HG03103 (cell line): ENCODE data around the gene GPHN.
"Not testable (repeated sequence)": the region's sequence is repeated elsewhere in the genome, so short reads cannot be mapped to it uniquely, and the experiment has no call there.

Experiments
- ATAC-seq: cut with Tn5 transposase; IDR thresholded peaks from one replicate; pipeline ENCODE4 v1.9.1; 2021; ENCODE audit warnings: low read depth; ENCODE audit not compliant: unreplicated experiment

Gene GPHN

GRCh38 chr14:66498311-66498710 lies 9.6 kb upstream of the GPHN start:
- no peak for ATAC-seq

DNA sequence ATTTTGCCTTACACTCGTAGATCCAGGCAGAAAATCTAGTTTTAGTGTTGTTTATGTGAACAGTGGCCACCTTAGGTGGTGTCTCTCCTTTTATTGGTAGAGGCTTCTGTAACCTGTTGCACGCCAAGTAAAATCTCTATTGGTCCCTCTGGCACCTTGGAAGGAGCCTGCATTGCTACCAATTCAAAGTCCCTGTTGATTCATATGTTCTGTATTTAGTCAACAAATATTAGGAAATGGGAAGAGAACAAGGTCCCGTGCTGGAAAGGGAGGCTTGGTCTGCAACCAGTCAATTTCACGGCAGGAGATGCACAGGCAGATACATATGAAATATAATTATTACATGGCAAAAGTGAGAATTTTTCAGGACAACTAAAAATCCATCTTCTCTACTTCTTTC lies 6.4 kb upstream of the GPHN start:
- ATAC-seq = no peak

DNA sequence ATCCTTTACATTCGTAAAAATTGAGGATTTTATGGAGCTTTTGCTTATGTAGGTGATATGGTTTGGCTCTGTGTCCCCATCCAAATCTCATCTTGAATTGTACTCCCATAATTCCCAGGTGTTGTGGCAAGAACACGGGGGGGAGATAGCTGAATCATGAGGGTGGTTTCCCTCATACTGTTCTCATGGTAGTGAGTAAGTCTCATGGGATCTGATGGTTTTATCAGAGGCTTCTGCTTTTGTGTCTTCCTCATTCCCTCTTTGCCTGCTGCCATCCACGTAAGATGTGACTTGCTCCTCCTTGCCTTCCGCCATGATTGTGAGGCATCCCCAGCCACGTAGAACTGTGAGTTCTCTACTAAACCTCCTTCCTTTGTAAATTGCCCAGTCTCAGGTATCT lies 5.1 kb upstream of the GPHN start:
- not testable (repeated sequence) for ATAC-seq

DNA sequence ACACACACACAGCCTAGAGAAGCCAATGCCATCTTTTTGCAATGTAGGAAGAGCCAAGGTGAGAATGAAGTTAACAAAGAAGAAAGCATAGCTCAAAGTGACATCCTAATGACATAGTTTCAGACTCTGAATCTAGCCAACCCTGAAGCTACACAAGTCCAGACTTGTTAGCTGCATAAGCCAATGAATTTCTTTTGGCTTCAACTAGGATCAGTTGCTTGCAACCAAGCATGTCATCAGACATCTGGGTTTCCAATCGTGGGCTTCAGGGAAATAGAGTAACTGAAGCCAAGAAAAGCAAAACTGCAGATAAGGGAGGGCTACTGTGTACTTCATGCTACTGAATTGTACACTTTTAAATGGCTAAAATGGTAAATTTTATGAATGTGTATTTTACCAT lies 4.4 kb upstream of the GPHN start:
- no peak for ATAC-seq

GRCh38 chr14:66507181-66507721 lies 696 bp upstream of the GPHN start:
- peak; percentile 10 for ATAC-seq

- no peak for ATAC-seq
These were observed 549 bp downstream of the GPHN start for GRCh38 chr14:66508547-66508845.

- no peak for ATAC-seq
These were observed 1.1 kb downstream of the GPHN start for GRCh38 chr14:66508846-66509621.

DNA sequence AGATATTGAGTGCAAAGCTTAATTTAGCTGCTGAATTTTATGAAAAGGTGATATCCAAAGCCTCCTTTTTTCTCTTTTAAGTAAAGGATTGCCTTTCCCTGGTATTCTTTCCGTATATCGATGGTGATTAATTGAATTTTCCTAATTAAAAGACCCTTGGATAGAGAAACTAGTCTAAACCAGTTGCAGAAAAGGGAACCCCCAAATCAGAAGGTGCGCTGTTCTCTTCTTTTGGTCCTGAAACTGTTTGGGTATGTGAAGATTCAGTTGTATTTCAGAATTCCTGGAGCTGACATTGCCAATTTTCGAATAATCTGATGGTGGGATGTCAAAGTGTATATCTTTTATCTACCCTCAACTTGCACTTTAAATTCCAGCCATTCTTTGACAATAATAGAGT lies 1.9 kb downstream of the GPHN start:
- no peak for ATAC-seq

DNA sequence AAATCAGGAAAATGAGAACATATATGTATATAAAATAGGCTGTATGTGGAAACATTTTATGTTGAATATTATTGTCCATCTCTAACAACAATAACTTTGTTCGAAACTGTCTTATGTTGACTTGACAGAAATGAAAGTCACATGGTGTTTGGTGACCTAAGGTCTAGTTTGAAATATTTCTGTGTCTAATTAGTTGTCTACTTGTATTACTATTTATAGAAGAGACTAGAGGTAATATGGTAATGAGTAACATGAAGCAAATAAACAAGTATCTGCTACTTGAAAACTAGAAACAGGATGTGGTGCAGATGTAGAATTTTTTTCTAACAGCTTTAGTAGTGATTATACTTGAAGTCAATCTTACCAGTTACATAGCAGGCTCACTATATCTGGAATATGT lies 3.9 kb downstream of the GPHN start:
- no peak for ATAC-seq

- ATAC-seq = no peak
These were observed 6.3 kb downstream of the GPHN start for GRCh38 chr14:66514213-66514612.

- no peak for ATAC-seq
These were observed 22.6 kb downstream of the GPHN start for GRCh38 chr14:66530526-66530925.

DNA sequence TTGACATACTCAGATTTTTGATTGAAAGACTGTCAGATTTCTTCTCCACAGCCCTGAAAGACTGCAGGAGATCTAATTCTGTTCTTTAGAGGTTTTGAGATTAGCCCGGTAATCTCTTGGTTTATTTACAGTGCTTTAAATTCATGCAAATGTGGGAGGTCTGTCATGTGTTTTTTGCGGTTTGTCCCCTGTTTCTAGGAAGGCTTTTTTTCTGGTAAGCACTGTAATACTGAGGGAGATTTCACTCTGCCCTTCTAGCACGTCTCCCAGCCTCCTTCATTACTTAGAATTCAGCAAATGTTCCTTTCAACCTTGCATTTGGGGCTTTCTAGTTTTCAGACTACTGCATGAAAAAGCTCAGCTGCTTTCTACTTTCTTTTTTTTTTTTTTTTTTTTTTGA lies 31.1 kb downstream of the GPHN start:
- no peak for ATAC-seq

DNA sequence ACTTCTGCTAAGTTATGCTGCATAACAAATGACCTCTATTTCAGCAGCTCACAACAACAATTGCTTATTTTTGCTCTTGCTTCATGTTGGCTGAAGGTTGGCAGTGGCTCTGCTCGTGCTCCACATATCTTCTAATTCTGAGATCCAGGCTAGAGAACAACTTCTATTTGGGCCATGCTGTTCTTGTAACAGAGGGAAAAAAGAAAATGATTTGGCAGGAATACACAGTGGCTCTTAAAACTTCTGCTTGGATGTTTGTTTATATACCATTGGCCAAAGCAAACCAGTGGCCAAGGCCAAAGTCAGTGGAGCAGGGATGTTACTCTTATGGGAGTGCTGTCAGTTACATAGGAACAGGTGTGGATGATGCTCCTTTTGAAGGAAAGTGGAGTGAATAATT lies 32.1 kb downstream of the GPHN start:
- ATAC-seq = no peak

- no peak for ATAC-seq
These were observed 33.7 kb downstream of the GPHN start for GRCh38 chr14:66541627-66542026.

DNA sequence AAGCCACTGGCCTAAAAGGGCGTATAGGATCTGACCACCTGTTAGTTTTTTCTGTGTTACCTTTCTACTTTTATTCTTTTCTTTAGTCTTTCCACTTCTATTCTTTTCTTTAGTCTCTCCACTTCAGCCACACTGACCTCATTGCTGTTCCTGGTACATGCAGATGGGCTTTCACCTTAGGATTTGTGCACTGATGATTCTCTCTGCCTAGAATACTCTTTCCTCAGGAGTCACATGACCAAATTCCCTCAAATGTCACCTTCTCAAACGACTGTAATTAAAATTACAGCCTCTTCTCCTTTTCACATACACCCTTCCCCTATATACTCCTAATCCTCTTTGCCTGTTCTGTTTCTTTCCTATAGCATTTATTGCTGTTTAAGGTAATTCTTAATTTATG lies 36.0 kb downstream of the GPHN start:
- no peak for ATAC-seq

GRCh38 chr14:66545191-66545590 lies 37.2 kb downstream of the GPHN start:
- not testable (repeated sequence) for ATAC-seq

DNA sequence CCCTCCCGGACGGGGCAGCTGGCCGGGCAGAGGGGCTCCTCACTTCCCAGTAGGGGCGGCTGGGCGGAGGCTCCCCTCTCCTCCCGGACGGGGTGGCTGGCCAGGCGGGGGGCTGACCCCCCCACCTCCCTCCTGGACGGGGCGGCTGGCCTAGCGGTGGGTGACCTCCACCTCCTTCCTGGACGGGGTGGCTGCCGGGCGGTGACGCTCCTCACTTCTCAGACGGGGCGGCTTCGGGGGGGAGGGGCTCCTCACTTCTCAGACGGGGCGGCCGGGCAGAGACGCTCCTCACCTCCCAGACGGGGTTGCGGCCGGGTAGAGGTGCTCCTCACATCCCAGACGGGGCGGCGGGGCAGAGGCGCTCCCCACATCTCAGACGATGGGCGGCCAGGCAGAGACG lies 37.8 kb downstream of the GPHN start:
- not testable (repeated sequence) for ATAC-seq

DNA sequence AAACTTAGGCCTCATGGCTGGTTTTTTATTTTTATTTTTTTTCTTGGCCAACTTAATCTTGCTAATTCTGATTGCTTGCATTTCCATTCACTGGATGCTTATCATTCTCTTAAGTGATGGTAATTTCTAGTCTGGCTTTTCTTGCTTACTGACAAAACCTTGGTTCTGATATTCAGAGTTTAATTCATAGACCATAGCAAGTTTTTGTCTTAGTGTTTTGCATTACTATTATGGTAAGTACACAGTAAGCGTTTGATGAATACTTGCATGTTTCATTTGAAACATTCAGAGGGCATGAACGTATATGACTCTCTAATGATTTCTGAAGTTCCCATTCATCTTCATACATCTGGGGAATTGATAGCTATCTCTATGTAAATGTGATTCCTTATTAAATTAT lies 55.8 kb downstream of the GPHN start:
- no peak for ATAC-seq

DNA sequence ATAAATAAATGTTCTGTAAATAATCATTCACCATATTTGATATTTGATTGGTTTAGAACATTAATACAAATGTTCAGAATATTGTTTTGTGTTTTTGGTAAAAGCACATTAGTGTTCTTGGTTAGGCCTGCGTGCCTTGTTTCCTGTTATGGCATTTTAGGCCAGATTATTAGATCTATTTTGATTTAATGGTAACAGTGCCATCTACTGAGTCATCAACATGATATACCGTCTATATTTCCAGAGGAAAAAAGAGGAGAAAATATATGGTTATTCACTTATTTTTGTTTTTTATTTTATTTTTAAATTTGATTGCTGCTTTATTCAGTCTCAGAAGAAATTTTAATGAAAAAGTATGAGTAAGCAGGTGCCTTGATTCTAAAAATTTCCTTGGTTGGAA lies 60.3 kb downstream of the GPHN start:
- no peak for ATAC-seq

- no peak for ATAC-seq
These were observed 64.9 kb downstream of the GPHN start for GRCh38 chr14:66572826-66573225.

GRCh38 chr14:66575014-66575413 lies 67.1 kb downstream of the GPHN start:
- no peak for ATAC-seq

GRCh38 chr14:66575939-66576338 lies 68.0 kb downstream of the GPHN start:
- no peak for ATAC-seq

- ATAC-seq = not testable (repeated sequence)
These were observed 79.8 kb downstream of the GPHN start for GRCh38 chr14:66587753-66588152.
